Kidney (tissue), 14 donors: ENCODE measurements around the gene CR1. TPM values are rescaled to one million over a fixed set of nuclear protein-coding genes. Genes with fewer than 3 reads are reported as not detected.

Experiments used
- DNase-seq, 5 donors: peaks; one replicate each; pipeline ENCODE4 v3.0.0-alpha.2; 2013 to 2020
- FAIRE-seq: peaks from 2 replicates; lab custom pipeline; 2012; peaks lifted over from hg19 to GRCh38; lab: Jason Lieb, UNC
- H3K27ac ChIP-seq, 2 donors: one replicate each; pipeline ENCODE4 v1.7.0; 2013; ENCODE audit warnings: low read depth in 2 of 2, low read length in 2 of 2, inconsistent platforms in 1 of 2
- H3K27me3 ChIP-seq: one replicate; pipeline ENCODE4 v1.7.1; 2013; ENCODE audit warnings: low read length, inconsistent platforms; ENCODE audit not compliant: control insufficient read depth, insufficient read depth
- H3K36me3 ChIP-seq, 3 donors: one replicate each; pipeline versions ENCODE4 v1.7.0 to v1.7.1; 2013; ENCODE audit warnings: low read length in 3 of 3, control low read depth in 1 of 3, inconsistent platforms in 1 of 3; ENCODE audit not compliant: insufficient read depth in 3 of 3, control insufficient read depth in 2 of 3
- H3K4me1 ChIP-seq, 3 donors: one replicate each; pipeline versions ENCODE4 v1.7.0 to v1.7.1; 2013; ENCODE audit warnings: low read length in 3 of 3, inconsistent platforms in 1 of 3, low read depth in 1 of 3; ENCODE audit not compliant: control insufficient read depth in 2 of 3, insufficient read depth in 2 of 3
- H3K4me3 ChIP-seq, 3 donors: one replicate each; pipeline versions ENCODE4 v1.7.0 to v1.8.1; 2013; ENCODE audit warnings: low read length in 3 of 3, control low read depth in 1 of 3, inconsistent platforms in 1 of 3
- H3K9ac ChIP-seq, 3 donors: one replicate each; pipeline versions ENCODE4 v1.7.0 to v1.7.1; 2013; ENCODE audit warnings: low read length in 3 of 3, control low read depth in 1 of 3, inconsistent platforms in 1 of 3
- H3K9me3 ChIP-seq, 3 donors: one replicate each; pipeline versions ENCODE4 v1.7.0 to v1.7.1; 2013; ENCODE audit warnings: low read length in 3 of 3, control low read depth in 1 of 3, inconsistent platforms in 1 of 3; ENCODE audit not compliant: control insufficient read depth in 2 of 3, insufficient read depth in 1 of 3
- intact Hi-C: fragments of 100-400 bp; cut with DNase I; formaldehyde crosslinking; loops from one replicate; pipeline ENCODE4 v1.11.1; 2022
- polyA plus RNA-seq: library from polyadenylated mRNA; stranded (reverse); fragments of 350-450 nt; fragmentation: Illumina TruSeq; extraction: RNeasy Lipid Tissue Mini Kit (QIAGEN cat#74804); gene quantifications from one replicate; pipeline ENCODE4 v1.2.3, GENCODE V29; 2014; ENCODE audit warnings: low read depth, low replicate concordance; ENCODE audit not compliant: insufficient read depth
- total RNA-seq: library from RNA; stranded (reverse); fragmentation: NEBNext Ultra II Directional; extraction: Animal tissue kit (Norgen Biotek cat#: 25700); gene quantifications from one replicate; pipeline ENCODE4 v1.2.1, GENCODE V29; 2021
- TF ChIP-seq, protein P1 (sequence below): IDR thresholded peaks from 3 replicates; pipeline ENCODE4 v1.5.1; 2012; ENCODE audit warnings: mild to moderate bottlenecking, moderate library complexity, borderline replicate concordance; ENCODE audit not compliant: insufficient read depth; ENCODE audit errors: extremely low read depth
- donor health status: control.
- donor health status: control.
- donor health status: control.
- donor health status: control.
- donor health status: control.
- donor health status: DM: yes; HTN: yes; CAD: no.
- donor health status: Normal renal cell carcinoma (clear cell type).

The CR1 gene
- total and polyA plus RNA-seq, 2 donors from 2014 or later, result 2.6 to 12.2 TPM

DNA sequence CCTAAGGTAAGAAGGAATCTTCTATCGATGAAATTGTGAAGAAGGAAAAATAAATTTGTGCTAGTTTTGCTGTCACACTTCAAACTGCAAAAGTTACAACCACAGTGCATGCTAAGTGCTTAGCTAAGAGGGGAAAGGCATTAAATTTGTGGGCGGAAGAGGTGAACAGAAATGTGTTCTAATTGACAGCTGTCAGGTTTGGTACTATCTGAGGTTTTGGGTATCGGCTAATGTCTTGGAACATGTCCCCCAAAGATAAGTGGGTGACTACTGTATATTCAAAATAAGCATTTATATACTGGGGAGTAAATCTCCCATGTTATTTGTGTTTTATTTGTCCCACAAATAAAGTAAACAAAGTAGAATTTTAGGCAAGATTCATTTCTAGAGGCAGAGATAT, 8.0 kb downstream of the CR1 start:
- peaks cover 3% of the 10 kb centered on the region for H3K27me3 ChIP-seq
- H3K27ac ChIP-seq, result no peak overlapping the region
- intact Hi-C loops, result no loop called here
- DNase-seq (no peak), FAIRE-seq (no peak)
- no peak overlapping the region for H3K9ac ChIP-seq
- TF ChIP-seq, protein P1, sequence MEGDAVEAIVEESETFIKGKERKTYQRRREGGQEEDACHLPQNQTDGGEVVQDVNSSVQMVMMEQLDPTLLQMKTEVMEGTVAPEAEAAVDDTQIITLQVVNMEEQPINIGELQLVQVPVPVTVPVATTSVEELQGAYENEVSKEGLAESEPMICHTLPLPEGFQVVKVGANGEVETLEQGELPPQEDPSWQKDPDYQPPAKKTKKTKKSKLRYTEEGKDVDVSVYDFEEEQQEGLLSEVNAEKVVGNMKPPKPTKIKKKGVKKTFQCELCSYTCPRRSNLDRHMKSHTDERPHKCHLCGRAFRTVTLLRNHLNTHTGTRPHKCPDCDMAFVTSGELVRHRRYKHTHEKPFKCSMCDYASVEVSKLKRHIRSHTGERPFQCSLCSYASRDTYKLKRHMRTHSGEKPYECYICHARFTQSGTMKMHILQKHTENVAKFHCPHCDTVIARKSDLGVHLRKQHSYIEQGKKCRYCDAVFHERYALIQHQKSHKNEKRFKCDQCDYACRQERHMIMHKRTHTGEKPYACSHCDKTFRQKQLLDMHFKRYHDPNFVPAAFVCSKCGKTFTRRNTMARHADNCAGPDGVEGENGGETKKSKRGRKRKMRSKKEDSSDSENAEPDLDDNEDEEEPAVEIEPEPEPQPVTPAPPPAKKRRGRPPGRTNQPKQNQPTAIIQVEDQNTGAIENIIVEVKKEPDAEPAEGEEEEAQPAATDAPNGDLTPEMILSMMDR, result no peak
- no peak overlapping the region for H3K4me3 ChIP-seq
- H3K36me3 ChIP-seq, result no peaks in the 10 kb centered on the region
- no peaks in the 10 kb centered on the region for H3K9me3 ChIP-seq
- H3K4me1 ChIP-seq, result peaks cover 0 to 3% (median 0%) of the 10 kb centered on the region in 3 donors

DNA sequence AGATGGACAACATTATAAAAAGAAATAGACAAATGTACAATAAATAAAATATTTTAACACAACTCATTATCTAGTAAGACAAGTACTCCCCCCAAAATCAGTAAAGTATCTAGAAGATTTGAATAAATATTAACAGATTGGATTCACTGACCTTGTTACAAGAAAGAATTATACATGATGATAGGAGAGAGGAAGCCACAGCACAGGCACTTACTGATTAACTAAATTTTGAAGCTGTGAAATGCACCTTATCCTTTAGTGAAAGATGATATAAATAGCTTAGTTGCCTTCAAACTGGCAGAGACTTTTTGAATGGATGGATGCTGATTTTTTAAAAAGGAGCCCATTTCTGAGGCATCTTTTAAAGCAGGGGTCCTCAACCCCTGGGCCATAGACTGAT, 8.5 kb downstream of the CR1 start:
- FAIRE-seq, result peak; percentile 65
- H3K9ac ChIP-seq, result no peak overlapping the region
- intact Hi-C loops, result no loop called here

DNA sequence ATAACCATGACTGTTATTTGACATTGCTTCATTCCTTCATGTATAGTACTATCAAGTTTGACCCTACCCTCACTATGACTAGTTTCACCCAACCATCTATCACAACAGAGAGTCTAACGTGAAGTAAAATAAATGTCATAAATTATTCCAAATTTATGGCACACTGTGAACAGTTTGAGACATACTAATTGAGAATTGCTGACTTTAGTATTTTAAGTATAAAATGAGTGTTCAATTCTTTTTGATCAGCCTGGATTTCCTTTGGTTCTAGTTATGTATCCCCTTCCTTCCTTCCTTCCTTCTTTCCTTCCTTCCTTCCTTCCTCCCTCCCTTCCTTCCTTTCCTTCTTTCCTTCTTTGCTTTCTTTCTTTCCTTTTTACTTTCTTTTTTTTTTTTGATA, 14.5 kb downstream of the CR1 start:
- H3K27ac ChIP-seq, result no peak overlapping the region
- FAIRE-seq (no peak), DNase-seq (no peak)
- no peaks in the 10 kb centered on the region for H3K4me1 ChIP-seq
- H3K9ac ChIP-seq, result no peak overlapping the region
- no peaks in the 10 kb centered on the region for H3K9me3 ChIP-seq
- no peak overlapping the region for H3K4me3 ChIP-seq
- TF ChIP-seq, protein P1, result no peak
- no peaks in the 10 kb centered on the region for H3K27me3 ChIP-seq
- H3K36me3 ChIP-seq, result no peaks in the 10 kb centered on the region
- intact Hi-C loops, result no loop called here

More for the DNA sequence above, 8.5 kb downstream of the CR1 start:
- H3K4me3 ChIP-seq, result no peak overlapping the region
- H3K9me3 ChIP-seq, result no peaks in the 10 kb centered on the region
- H3K4me1 ChIP-seq, result peaks cover 0 to 3% (median 0%) of the 10 kb centered on the region in 3 donors
- no peak for DNase-seq
- no peaks in the 10 kb centered on the region for H3K36me3 ChIP-seq
- H3K27ac ChIP-seq, result no peak overlapping the region
- TF ChIP-seq, protein P1, result no peak
- H3K27me3 ChIP-seq, result peaks cover under 1% of the 10 kb centered on the region

DNA sequence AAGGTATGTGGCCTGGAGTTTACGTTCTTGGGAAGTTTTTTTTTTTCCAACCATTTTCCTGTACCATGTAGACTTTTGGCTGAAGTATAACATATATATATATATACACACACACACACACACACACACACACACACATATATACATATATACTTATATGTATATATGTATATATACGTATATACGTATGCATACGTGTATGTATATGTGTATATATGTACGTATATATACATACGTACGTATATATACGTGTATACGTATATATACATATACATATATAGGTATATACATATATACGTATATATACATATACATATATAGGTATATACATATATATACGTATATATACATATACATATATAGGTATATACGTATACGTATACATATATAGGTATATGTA, 18.9 kb downstream of the CR1 start:
- no peaks in the 10 kb centered on the region for H3K36me3 ChIP-seq
- no peak overlapping the region for H3K9ac ChIP-seq
- TF ChIP-seq, protein P1, result no peak
- H3K4me3 ChIP-seq, result no peak overlapping the region
- intact Hi-C loops, result no loop called here
- H3K4me1 ChIP-seq, result no peaks in the 10 kb centered on the region
- H3K9me3 ChIP-seq, result no peaks in the 10 kb centered on the region
- no peak for DNase-seq
- no peak overlapping the region for H3K27ac ChIP-seq
- no peaks in the 10 kb centered on the region for H3K27me3 ChIP-seq
- FAIRE-seq, result peak; percentile 63
